ENCODE measurements around the gene STAB1.

Gene STAB1

DNA sequence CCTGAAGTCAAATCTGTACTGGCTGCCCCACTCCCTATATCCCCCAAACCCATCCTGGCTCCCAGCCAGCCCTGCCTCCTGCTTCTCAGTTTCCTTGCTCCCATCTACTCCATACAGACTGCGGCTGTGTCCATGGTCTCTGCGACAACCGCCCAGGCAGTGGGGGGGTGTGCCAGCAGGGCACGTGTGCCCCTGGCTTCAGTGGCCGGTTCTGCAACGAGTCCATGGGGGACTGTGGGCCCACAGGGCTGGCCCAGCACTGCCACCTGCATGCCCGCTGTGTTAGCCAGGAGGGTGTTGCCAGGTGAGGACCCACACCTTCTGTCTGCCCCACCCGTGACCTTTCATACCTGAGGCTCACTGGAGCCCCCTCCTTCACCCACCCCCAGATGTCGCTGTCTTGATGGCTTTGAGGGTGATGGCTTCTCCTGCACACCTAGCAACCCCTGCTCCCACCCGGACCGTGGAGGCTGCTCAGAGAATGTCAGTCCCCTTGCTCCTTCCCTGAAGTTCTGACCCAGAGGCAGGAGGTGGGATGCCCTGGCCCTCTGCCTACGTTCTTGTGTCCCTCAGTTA is 14.7 kb downstream of the STAB1 start:
- in situ Hi-C loops (cut with HindIII; ENCODE audit: low sequenced_read_pairs) = no loop called here
- no peak for DNase-seq (ENCODE audit: low read depth)
- TF ChIP-seq, protein P1, sequence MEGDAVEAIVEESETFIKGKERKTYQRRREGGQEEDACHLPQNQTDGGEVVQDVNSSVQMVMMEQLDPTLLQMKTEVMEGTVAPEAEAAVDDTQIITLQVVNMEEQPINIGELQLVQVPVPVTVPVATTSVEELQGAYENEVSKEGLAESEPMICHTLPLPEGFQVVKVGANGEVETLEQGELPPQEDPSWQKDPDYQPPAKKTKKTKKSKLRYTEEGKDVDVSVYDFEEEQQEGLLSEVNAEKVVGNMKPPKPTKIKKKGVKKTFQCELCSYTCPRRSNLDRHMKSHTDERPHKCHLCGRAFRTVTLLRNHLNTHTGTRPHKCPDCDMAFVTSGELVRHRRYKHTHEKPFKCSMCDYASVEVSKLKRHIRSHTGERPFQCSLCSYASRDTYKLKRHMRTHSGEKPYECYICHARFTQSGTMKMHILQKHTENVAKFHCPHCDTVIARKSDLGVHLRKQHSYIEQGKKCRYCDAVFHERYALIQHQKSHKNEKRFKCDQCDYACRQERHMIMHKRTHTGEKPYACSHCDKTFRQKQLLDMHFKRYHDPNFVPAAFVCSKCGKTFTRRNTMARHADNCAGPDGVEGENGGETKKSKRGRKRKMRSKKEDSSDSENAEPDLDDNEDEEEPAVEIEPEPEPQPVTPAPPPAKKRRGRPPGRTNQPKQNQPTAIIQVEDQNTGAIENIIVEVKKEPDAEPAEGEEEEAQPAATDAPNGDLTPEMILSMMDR (IDR thresholded peaks at IDR 0.05; ENCODE audit: low read depth, low read length, missing control alignments) = no peak
- H3K4me3 ChIP-seq (ENCODE audit: low read depth, low read length) = no peak overlapping the region

DNA sequence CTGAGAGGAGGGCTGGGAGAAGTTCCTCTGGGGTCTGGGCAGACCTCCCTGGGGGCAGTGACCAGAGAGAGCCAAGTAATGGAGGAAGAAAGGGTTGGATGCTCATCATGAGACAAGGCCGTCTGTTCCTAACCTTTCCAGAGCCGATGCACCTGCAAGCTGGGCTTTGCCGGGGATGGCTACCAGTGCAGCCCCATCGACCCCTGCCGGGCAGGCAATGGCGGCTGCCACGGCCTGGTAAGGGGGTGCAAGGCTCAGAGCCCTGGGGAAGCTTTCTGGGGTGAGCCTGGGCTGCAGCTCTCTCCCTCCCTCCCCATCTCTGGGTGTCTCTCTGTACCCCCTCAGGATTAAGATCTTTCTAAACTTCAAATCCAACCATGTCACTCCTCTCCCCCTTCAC is 16.4 kb downstream of the STAB1 start:
- DNase-seq (ENCODE audit: low read depth) = no peak
- TF ChIP-seq, protein P1 (IDR thresholded peaks at IDR 0.05; ENCODE audit: low read depth, low read length, missing control alignments) = no peak
- in situ Hi-C loops (cut with HindIII; ENCODE audit: low sequenced_read_pairs) = no loop called here
- H3K4me3 ChIP-seq (ENCODE audit: low read depth, low read length) = no peak overlapping the region

DNA sequence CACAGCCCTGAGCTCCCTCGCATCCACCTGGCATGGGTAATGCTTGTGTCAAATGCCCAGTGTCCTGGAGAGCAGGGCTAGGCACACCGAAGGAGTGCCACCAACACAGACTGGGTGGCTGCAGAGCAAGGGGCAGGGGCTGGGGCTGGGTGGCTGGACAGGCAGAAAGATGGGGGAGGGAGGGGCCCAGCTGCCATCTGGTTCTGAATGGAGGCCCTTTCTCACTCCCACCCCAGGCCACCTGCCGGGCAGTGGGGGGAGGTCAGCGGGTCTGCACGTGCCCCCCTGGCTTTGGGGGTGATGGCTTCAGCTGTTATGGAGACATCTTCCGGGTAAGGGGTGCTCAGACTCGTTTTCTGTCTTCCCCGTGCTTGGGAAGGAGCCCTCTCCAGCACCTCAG is 17.0 kb downstream of the STAB1 start:
- in situ Hi-C loops (cut with HindIII; ENCODE audit: low sequenced_read_pairs) = no loop called here
- no peak overlapping the region for H3K4me3 ChIP-seq (ENCODE audit: low read depth, low read length)
- TF ChIP-seq, protein P1 (IDR thresholded peaks at IDR 0.05; ENCODE audit: low read depth, low read length, missing control alignments) = no peak
- DNase-seq (ENCODE audit: low read depth) = no peak

DNA sequence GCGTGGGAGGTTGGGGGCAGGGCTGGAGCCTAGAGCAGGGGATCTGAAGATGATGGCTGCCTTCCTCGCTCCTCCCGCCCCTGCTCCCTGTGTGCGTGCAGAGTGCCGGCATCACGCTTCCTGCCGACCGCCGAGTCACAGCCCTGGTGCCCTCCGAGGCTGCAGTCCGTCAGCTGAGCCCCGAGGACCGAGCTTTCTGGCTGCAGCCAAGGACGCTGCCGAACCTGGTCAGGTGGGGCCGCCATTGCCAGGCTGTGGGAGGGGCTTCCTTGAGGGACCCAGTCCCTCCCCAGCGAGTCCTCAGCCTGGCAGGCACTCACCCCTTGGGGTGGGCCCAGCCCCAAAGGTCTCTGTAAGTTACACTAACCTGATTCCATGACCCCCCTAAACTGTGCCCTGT is 17.6 kb downstream of the STAB1 start:
- in situ Hi-C loops (cut with HindIII; ENCODE audit: low sequenced_read_pairs) = no loop called here
- TF ChIP-seq, protein P1 (IDR thresholded peaks at IDR 0.05; ENCODE audit: low read depth, low read length, missing control alignments) = no peak
- H3K4me3 ChIP-seq (ENCODE audit: low read depth, low read length) = no peak overlapping the region
- no peak for DNase-seq (ENCODE audit: low read depth)

DNA sequence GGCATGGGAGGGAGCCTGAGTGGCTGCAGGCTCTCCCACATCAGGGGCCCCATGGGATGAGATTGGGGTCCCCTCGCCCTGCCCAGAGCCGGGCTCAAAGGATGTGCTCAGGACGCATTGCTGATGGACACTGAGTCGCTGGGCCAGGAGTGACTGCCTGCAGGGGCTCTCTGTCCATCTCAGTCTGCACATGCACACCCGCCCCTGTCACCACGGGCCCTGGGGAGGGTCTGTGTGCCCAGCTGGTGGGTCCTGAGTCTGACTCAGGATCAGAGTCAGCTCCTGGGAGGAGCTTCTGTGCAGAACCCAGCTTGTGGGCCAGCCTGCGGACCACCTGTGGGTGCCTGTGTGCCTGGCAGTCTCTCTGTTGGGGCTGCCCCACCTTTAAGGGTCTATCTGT is 18.1 kb downstream of the STAB1 start:
- H3K4me3 ChIP-seq (ENCODE audit: low read depth, low read length) = no peak overlapping the region
- in situ Hi-C loops (cut with HindIII; ENCODE audit: low sequenced_read_pairs) = no loop called here
- no peak for DNase-seq (ENCODE audit: low read depth)
- TF ChIP-seq, protein P1 (IDR thresholded peaks at IDR 0.05; ENCODE audit: low read depth, low read length, missing control alignments) = no peak

DNA sequence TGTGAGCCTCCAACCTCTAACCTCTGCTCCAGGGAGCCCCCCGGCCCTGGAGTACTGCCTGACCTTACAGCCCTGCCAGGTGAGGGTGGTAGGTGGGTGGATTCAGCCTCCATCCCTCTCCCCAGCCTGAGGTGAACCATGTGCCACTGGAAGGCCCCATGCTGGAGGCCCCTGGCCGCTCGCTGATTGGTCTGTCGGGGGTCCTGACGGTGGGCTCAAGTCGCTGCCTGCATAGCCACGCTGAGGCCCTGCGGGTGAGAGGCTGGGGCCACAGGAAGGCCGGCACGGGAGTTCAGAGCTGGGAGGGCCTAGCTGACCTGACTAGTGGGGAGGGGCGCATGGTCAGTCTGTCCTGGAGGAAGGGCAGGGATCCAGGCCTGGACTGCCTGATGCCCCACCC is 19.4 kb downstream of the STAB1 start:
- H3K4me3 ChIP-seq (ENCODE audit: low read depth, low read length) = no peak overlapping the region
- no peak for DNase-seq (ENCODE audit: low read depth)
- in situ Hi-C loops (cut with HindIII; ENCODE audit: low sequenced_read_pairs) = no loop called here
- TF ChIP-seq, protein P1 (IDR thresholded peaks at IDR 0.05; ENCODE audit: low read depth, low read length, missing control alignments) = no peak

DNA sequence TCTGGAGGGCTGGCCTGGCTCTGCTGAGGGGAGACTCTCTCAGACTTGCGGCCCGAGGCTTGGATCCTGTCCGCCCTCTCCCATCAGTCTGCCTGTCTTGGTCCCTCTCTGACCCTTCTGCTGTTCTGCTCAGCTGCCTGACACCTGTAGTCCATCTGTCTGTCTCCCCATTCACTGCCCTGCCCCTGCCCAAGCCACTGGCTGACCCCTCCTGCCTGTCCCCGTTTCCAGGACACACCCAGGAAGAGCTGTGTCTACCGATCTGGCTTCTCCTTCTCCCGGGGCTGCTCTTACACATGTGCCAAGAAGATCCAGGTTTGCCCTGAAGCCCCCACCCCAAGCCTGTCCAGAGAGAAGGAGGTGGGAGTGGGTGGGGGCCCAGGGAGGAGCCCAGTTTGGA is 20.1 kb downstream of the STAB1 start:
- TF ChIP-seq, protein P1 (IDR thresholded peaks at IDR 0.05; ENCODE audit: low read depth, low read length, missing control alignments) = no peak
- no peak for DNase-seq (ENCODE audit: low read depth)
- no peak overlapping the region for H3K4me3 ChIP-seq (ENCODE audit: low read depth, low read length)
- in situ Hi-C loops (cut with HindIII; ENCODE audit: low sequenced_read_pairs) = no loop called here
